ENCODE data around the gene LRRC59. TPM values are rescaled to one million over a fixed set of nuclear protein-coding genes. Genes with fewer than 3 reads are reported as not detected.

The LRRC59 gene
- total RNA-seq, 4 donors from 2014 or later: 34.4 to 76.6 (median 50.3) TPM

GRCh38 chr17:50349243-50349600, 48.1 kb downstream of the LRRC59 start:
- WGBS, 2 donors (ENCODE audit: low coverage in 1 of 2): no CpG with 5 or more reads among the region's 5 CpGs
- Histone ChIP-seq H3K36me3 (peaks cover 0 to 20% of the 10 kb centered on the region in 2 donors), H3K9me3 (no peaks in the 10 kb centered on the region), H3K4me1 (peaks cover 0 to 50% (median 22%) of the 10 kb centered on the region in 3 donors), H3K4me3 (no peak overlapping the region), H3K27ac (no peak overlapping the region), H3K27me3 (no peaks in the 10 kb centered on the region)
- ATAC-seq: no peak
- TF ChIP-seq POLR2AphosphoS5 (IDR thresholded peaks at IDR 0.05): no peak
- no peak for TF ChIP-seq EP300 (IDR thresholded peaks at IDR 0.05)
- TF ChIP-seq POLR2A (IDR thresholded peaks at IDR 0.05): no peak
- no peak for TF ChIP-seq CTCF (IDR thresholded peaks at IDR 0.05)

- 60 to 81% methylated on average over 1 to 2 of the region's 7 CpGs for WGBS, 2 donors (ENCODE audit: low coverage in 1 of 2)
- peaks cover 0 to 50% (median 22%) of the 10 kb centered on the region in 3 donors for H3K4me1 ChIP-seq
- H3K27me3 ChIP-seq: no peaks in the 10 kb centered on the region
- H3K36me3 ChIP-seq: peaks cover 0 to 15% of the 10 kb centered on the region in 2 donors
- TF ChIP-seq POLR2A (IDR thresholded peaks at IDR 0.05) (no peak), POLR2AphosphoS5 (IDR thresholded peaks at IDR 0.05) (no peak), EP300 (IDR thresholded peaks at IDR 0.05) (no peak), CTCF (IDR thresholded peaks at IDR 0.05) (no peak)
- H3K9me3 ChIP-seq: no peaks in the 10 kb centered on the region
- H3K27ac ChIP-seq: peak overlapping the region in 1 of 4 donors; percentile 5
- no peak for ATAC-seq
- H3K4me3 ChIP-seq: no peak overlapping the region
These were observed 48.6 kb downstream of the LRRC59 start for GRCh38 chr17:50348522-50349242.

- no peak for ATAC-seq
- Histone ChIP-seq H3K27me3 (no peaks in the 10 kb centered on the region), H3K4me1 (peaks cover 0 to 50% (median 22%) of the 10 kb centered on the region in 3 donors), H3K9me3 (no peaks in the 10 kb centered on the region), H3K36me3 (peaks cover 0 to 8% of the 10 kb centered on the region in 2 donors), H3K4me3 (no peak overlapping the region), H3K27ac (no peak overlapping the region)
- WGBS, 2 donors (ENCODE audit: low coverage in 1 of 2): 34 to 57% methylated on average over 3 of the region's 3 CpGs
- TF ChIP-seq POLR2AphosphoS5 (IDR thresholded peaks at IDR 0.05) (no peak), EP300 (IDR thresholded peaks at IDR 0.05) (no peak), CTCF (IDR thresholded peaks at IDR 0.05) (no peak), POLR2A (IDR thresholded peaks at IDR 0.05) (no peak)
These were observed 49.4 kb downstream of the LRRC59 start for GRCh38 chr17:50347894-50348291.

- 0% methylated on average over 2 of the region's 17 CpGs; no CpG with 5 or more reads in 1 of the 2 donors for WGBS, 2 donors (ENCODE audit: low coverage in 1 of 2)
- H3K36me3 ChIP-seq: peaks cover 0 to 3% of the 10 kb centered on the region in 2 donors
- no peaks in the 10 kb centered on the region for H3K27me3 ChIP-seq
- no peaks in the 10 kb centered on the region for H3K9me3 ChIP-seq
- no peak for TF ChIP-seq POLR2A (IDR thresholded peaks at IDR 0.05)
- TF ChIP-seq EP300 (IDR thresholded peaks at IDR 0.05): no peak
- no peak for TF ChIP-seq POLR2AphosphoS5 (IDR thresholded peaks at IDR 0.05)
- no peak for TF ChIP-seq CTCF (IDR thresholded peaks at IDR 0.05)
- H3K4me1 ChIP-seq: peaks cover 0 to 45% (median 22%) of the 10 kb centered on the region in 3 donors
- H3K27ac ChIP-seq: peak overlapping the region in 3 of 4 donors; percentile 74 to 84 (median 83)
- peak overlapping the region; percentile 88 to 90 for H3K4me3 ChIP-seq
- no peak for ATAC-seq
These were observed 50.0 kb downstream of the LRRC59 start for GRCh38 chr17:50347117-50347893.
